Adrenal gland (tissue), 5 donors: Measurements from ENCODE around the gene FAM156B.
"Not testable (repeated sequence)": the region's sequence is repeated elsewhere in the genome, so short reads cannot be mapped to it uniquely, and the experiment has no call there.

Experiments used
- CTCF ChIP-seq, 6 experiments: fragments of 450-650 bp in 4 of 6; fragments of 200-600 bp in 2 of 6; sonication (generic) in 1 of 6; IDR thresholded peaks; 1 replicate in 5 of 6; 2 replicates in 1 of 6; pipeline versions ENCODE4 v1.5.1 to v1.8.0; 2016 to 2021; ENCODE audit warnings: antibody characterized with exemption in 6 of 6, mild to moderate bottlenecking in 2 of 6, moderate library complexity in 1 of 6
- POLR2A ChIP-seq, 2 donors: fragments of 450-650 bp; IDR thresholded peaks; one replicate each; pipeline ENCODE4 v1.6.1; 2017; ENCODE audit warnings: antibody characterized with exemption in 2 of 2, mild to moderate bottlenecking in 2 of 2, moderate library complexity in 1 of 2
- donor health status: DM: no; HTN: no; CAD: no.

- not testable (repeated sequence) for TF ChIP-seq CTCF, POLR2A (IDR thresholded peaks at IDR 0.05)
Measured at GRCh38 chrX:52909313-52909969, 12.3 kb downstream of the FAM156B start.
